ENCODE results near the gene SLC6A18.
"Not testable (repeated sequence)": the region's sequence is repeated elsewhere in the genome, so short reads cannot be mapped to it uniquely, and the experiment has no call there.

The SLC6A18 gene

DNA sequence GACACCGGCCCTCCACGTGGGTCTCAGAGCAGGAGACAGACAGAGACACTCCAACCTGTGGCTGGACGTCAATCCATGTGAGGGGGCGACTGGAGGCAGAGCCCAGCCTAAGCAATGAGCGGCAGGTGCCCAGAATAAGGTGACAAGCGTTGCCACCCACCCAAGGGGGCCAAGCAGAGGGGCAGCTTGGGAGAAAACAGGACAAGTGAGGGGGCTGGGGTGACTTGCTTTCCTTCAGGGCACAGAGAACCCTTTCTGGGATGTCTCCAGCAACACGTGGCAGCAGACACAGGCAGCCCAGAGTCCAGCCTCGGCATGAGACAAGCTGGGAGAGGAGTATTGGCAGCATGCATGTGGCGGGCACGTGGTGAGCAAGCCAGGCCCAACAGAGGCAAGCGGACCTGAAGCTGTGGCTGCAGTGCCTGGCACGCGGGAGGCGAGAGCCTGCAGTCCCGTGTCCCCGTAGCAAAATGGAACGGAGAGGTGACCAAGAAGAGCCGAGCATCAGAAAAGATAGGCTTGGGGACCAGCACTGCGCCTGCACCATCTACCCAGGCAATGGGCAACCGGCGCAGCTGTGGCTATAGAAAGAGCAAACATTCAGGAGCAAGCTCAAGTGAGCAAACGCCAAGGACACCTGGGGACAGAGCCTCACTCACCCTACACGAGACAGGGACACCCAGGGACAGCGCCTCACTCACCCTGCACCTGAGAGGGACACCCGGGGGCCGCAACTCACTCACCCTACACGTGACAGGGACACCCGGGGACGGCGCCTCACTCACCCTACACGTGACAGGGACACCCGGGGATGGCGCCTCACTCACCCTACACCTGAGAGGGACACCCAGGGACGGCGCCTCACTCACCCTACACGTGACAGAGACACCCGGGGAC is 63.5 kb downstream of the SLC6A18 start:
- H3K27ac ChIP-seq: no peak overlapping the region

DNA sequence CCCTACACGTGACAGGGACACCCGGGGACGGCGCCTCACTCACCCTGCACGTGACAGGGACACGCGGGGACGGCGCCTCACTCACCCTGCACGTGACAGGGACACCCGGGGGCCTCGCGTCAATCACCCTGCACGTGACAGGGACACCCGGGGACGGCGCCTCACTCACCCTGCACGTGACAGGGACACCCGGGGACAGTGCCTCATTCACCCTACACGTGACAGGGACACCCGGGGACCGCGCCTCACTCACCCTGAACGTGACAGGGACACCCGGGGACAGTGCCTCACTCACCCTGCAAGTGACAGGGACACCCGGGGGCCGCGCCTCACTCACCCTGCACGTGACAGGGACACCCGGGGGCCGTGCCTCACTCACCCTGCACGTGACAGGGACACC is 64.4 kb downstream of the SLC6A18 start:
- H3K27ac ChIP-seq: not testable (repeated sequence)

More for the DNA sequence above, 63.5 kb downstream of the SLC6A18 start:
- TF ChIP-seq ZFX (IDR thresholded peaks at IDR 0.05; ENCODE audit: borderline replicate concordance): no peak
- TF ChIP-seq, protein P1, sequence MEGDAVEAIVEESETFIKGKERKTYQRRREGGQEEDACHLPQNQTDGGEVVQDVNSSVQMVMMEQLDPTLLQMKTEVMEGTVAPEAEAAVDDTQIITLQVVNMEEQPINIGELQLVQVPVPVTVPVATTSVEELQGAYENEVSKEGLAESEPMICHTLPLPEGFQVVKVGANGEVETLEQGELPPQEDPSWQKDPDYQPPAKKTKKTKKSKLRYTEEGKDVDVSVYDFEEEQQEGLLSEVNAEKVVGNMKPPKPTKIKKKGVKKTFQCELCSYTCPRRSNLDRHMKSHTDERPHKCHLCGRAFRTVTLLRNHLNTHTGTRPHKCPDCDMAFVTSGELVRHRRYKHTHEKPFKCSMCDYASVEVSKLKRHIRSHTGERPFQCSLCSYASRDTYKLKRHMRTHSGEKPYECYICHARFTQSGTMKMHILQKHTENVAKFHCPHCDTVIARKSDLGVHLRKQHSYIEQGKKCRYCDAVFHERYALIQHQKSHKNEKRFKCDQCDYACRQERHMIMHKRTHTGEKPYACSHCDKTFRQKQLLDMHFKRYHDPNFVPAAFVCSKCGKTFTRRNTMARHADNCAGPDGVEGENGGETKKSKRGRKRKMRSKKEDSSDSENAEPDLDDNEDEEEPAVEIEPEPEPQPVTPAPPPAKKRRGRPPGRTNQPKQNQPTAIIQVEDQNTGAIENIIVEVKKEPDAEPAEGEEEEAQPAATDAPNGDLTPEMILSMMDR (IDR thresholded peaks at IDR 0.05): no peak

- not testable (repeated sequence) for H3K27ac ChIP-seq
Measured at GRCh38 chr5:1290956-1291355, 65.8 kb downstream of the SLC6A18 start.

GRCh38 chr5:1291611-1292080 is 66.5 kb downstream of the SLC6A18 start:
- no peak overlapping the region for H3K27ac ChIP-seq
- TF ChIP-seq ZFX (IDR thresholded peaks at IDR 0.05; ENCODE audit: borderline replicate concordance): no peak
- TF ChIP-seq, protein P1 (IDR thresholded peaks at IDR 0.05): no peak

DNA sequence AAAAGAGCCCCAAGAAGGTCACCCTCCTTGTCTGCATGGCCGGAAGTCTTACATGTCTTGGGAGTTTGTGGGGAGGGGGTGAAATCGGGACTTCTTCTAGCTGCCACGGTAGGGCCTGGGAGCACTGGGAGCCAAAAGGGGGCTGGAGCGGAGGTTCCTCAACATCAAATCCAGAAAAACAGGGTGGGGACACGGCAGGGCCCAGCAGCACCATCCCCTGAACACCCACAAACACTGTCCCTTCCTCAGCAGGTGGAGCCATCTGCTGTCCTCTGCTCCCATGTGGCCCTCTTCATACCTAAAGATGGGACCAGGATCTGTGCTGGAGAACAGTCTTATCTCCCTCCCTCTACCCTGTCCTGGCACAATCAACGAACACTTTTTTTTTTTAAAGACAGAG is 67.0 kb downstream of the SLC6A18 start:
- TF ChIP-seq, protein P1 (IDR thresholded peaks at IDR 0.05): no peak
- TF ChIP-seq ZFX (IDR thresholded peaks at IDR 0.05; ENCODE audit: borderline replicate concordance): no peak
- no peak overlapping the region for H3K27ac ChIP-seq

DNA sequence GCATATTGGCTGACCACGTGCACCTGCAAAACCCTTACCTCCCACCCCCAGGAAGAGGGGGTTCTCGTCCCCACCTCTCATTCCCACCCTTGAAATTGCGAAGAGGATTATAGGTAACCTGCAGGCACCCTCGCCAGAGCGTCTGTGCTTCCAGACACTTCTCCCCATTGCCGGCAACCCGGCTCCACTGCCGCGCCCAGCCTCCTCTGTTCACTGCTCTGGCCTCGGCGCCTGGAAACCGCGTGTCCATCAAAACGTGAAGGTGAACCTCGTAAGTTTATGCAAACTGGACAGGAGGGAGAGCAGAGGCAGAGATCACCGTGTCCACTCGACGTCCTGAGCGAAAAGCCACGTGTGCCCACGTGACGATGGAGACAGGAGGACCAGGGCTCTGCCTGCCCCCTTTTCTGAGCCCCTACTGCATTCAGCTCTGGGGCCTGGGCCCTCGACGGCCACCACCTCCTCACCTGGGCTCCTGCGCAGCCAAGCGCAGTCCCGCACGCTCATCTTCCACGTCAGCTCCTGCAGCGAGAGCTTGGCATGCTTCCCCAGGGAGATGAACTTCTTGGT is 67.8 kb downstream of the SLC6A18 start:
- H3K27ac ChIP-seq: no peak overlapping the region
- TF ChIP-seq ZFX (IDR thresholded peaks at IDR 0.05; ENCODE audit: borderline replicate concordance): no peak
- TF ChIP-seq, protein P1 (IDR thresholded peaks at IDR 0.05): no peak

GRCh38 chr5:1293416-1294205 is 68.4 kb downstream of the SLC6A18 start:
- H3K27ac ChIP-seq: no peak overlapping the region
- TF ChIP-seq, protein P1 (IDR thresholded peaks at IDR 0.05): no peak
- no peak for TF ChIP-seq ZFX (IDR thresholded peaks at IDR 0.05; ENCODE audit: borderline replicate concordance)

All from 22Rv1 (cell line).